C4-2B (cell line): Measurements from ENCODE around the gene CEACAM3.
"Not testable (repeated sequence)": the region's sequence is repeated elsewhere in the genome, so short reads cannot be mapped to it uniquely, and the experiment has no call there.

Experiments used
- ZFX ChIP-seq: fragments of 450-650 bp; IDR thresholded peaks from 2 replicates; pipeline ENCODE4 v1.6.1; 2017
- TF ChIP-seq, protein P1 (sequence below): fragments of 450-650 bp; conservative IDR thresholded peaks from 2 replicates; pipeline ENCODE4 v1.5.1; 2017; ENCODE audit warnings: mild to moderate bottlenecking

DNA sequence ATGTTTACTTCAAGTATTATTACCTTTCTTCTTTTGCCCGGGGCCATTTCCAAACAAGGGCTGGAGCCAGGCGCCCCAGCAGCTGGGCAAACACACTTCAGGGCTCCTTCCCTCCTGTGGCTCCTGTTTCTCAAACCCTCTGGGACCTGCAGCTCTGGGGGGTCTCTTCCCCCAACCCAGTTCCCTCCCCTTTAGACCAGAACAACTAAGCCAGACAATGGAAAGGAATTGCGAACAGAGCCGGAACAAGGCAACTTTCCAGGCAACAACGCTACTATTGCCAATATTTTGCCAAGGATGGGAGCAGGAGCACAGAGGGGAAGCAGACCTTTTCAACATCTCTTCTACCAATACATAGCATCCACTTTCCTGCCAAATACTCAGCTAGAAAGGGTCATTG, 7.3 kb upstream of the CEACAM3 start:
- TF ChIP-seq, protein P1, sequence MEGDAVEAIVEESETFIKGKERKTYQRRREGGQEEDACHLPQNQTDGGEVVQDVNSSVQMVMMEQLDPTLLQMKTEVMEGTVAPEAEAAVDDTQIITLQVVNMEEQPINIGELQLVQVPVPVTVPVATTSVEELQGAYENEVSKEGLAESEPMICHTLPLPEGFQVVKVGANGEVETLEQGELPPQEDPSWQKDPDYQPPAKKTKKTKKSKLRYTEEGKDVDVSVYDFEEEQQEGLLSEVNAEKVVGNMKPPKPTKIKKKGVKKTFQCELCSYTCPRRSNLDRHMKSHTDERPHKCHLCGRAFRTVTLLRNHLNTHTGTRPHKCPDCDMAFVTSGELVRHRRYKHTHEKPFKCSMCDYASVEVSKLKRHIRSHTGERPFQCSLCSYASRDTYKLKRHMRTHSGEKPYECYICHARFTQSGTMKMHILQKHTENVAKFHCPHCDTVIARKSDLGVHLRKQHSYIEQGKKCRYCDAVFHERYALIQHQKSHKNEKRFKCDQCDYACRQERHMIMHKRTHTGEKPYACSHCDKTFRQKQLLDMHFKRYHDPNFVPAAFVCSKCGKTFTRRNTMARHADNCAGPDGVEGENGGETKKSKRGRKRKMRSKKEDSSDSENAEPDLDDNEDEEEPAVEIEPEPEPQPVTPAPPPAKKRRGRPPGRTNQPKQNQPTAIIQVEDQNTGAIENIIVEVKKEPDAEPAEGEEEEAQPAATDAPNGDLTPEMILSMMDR: not testable (repeated sequence)
- TF ChIP-seq ZFX: not testable (repeated sequence)
